Right lobe of liver (tissue), 4 donors: ENCODE data around the gene OR51B2.

Experiments used
- CTCF ChIP-seq, 4 donors: fragments of 200-600 bp in 3 of 4; fragments of 450-650 bp in 1 of 4; IDR thresholded peaks; one replicate each; pipeline versions ENCODE4 v1.5.1 to v1.8.0; 2016 to 2022; ENCODE audit warnings: antibody characterized with exemption in 4 of 4, mild to moderate bottlenecking in 2 of 4
- POLR2A ChIP-seq: fragments of 450-650 bp; IDR thresholded peaks from one replicate; pipeline ENCODE4 v1.6.1; 2017; ENCODE audit warnings: antibody characterized with exemption, mild to moderate bottlenecking
- donor health status: DM: no; HTN: no; CAD: no.
- donor health status: DM: no; HTN: no; CAD: no.
- donor health status: DM: no; HTN: yes; CAD: no.

GRCh38 chr11:5343474-5344335 lies 19.6 kb upstream of the OR51B2 start, which contains the start of gene OR51B5:
- TF ChIP-seq CTCF (IDR thresholded peaks at IDR 0.05) (no peak), POLR2A (no peak)
